IgD-negative memory B cell (primary cell): ENCODE data around the gene CDR2L. TPM values are rescaled to one million over a fixed set of nuclear protein-coding genes. Genes with fewer than 3 reads are reported as not detected.

Experiments used
- H3K27ac Mint-ChIP-seq, 3 donors: one replicate each; pipeline ENCODE4 v1.8.0; 2020 to 2022; ENCODE audit warnings: mild to moderate bottlenecking in 3 of 3, mixed read lengths in 3 of 3, moderate library complexity in 1 of 3
- H3K27me3 Mint-ChIP-seq: one replicate; pipeline ENCODE4 v1.8.0; 2021; ENCODE audit warnings: mixed read lengths
- H3K36me3 Mint-ChIP-seq: one replicate; pipeline ENCODE4 v1.8.0; 2020; ENCODE audit warnings: mild to moderate bottlenecking, mixed read lengths
- H3K4me1 Mint-ChIP-seq, 3 donors: one replicate each; pipeline ENCODE4 v1.8.0; 2020 to 2022; ENCODE audit warnings: mixed read lengths in 3 of 3, mild to moderate bottlenecking in 1 of 3
- H3K4me3 Mint-ChIP-seq, 4 donors: one replicate each; pipeline ENCODE4 v1.8.0; 2020 to 2022; ENCODE audit warnings: mild to moderate bottlenecking in 4 of 4, mixed read lengths in 4 of 4, moderate library complexity in 3 of 4
- H3K9me3 Mint-ChIP-seq, 3 donors: one replicate each; pipeline ENCODE4 v1.8.0; 2020 to 2021; ENCODE audit warnings: mixed read lengths in 3 of 3, mild to moderate bottlenecking in 1 of 3
- polyA plus RNA-seq: library from polyadenylated mRNA; unstranded; fragments of 300-500 nt; fragmentation: Illumina TruSeq; gene quantifications from one replicate; pipeline ENCODE4 v1.2.3, GENCODE V29; 2021

Gene CDR2L
- polyA plus RNA-seq, 1 donor from 2014 or later: not detected

- H3K4me3 Mint-ChIP-seq: no peak overlapping the region
- H3K9me3 Mint-ChIP-seq: no peaks in the 10 kb centered on the region
- H3K27ac Mint-ChIP-seq: no peak overlapping the region
- peaks cover 6% of the 10 kb centered on the region for H3K27me3 Mint-ChIP-seq
- peaks cover 0 to 2% (median 0%) of the 10 kb centered on the region in 3 donors for H3K4me1 Mint-ChIP-seq
- no peaks in the 10 kb centered on the region for H3K36me3 Mint-ChIP-seq
These were observed 34.2 kb upstream of the CDR2L start for GRCh38 chr17:74953134-74953687.

- Mint-ChIP-seq H3K9me3 (no peaks in the 10 kb centered on the region), H3K4me3 (no peak overlapping the region), H3K27ac (no peak overlapping the region), H3K4me1 (peaks cover 0 to 2% (median 0%) of the 10 kb centered on the region in 3 donors), H3K36me3 (no peaks in the 10 kb centered on the region), H3K27me3 (peaks cover 6% of the 10 kb centered on the region)
These were observed 33.3 kb upstream of the CDR2L start for GRCh38 chr17:74954115-74954514.

GRCh38 chr17:74954665-74955421, 32.6 kb upstream of the CDR2L start:
- H3K4me3 Mint-ChIP-seq: no peak overlapping the region
- no peaks in the 10 kb centered on the region for H3K36me3 Mint-ChIP-seq
- no peak overlapping the region for H3K27ac Mint-ChIP-seq
- peaks cover 0 to 2% (median 0%) of the 10 kb centered on the region in 3 donors for H3K4me1 Mint-ChIP-seq
- H3K9me3 Mint-ChIP-seq: no peaks in the 10 kb centered on the region
- peaks cover 6% of the 10 kb centered on the region for H3K27me3 Mint-ChIP-seq

- Mint-ChIP-seq H3K27me3 (peaks cover 6% of the 10 kb centered on the region), H3K4me1 (peaks cover 0 to 5% (median 3%) of the 10 kb centered on the region in 3 donors), H3K4me3 (no peak overlapping the region), H3K36me3 (no peaks in the 10 kb centered on the region), H3K27ac (no peak overlapping the region), H3K9me3 (no peaks in the 10 kb centered on the region)
These were observed 31.3 kb upstream of the CDR2L start for GRCh38 chr17:74956093-74956492.

GRCh38 chr17:74957935-74958740, 29.3 kb upstream of the CDR2L start:
- Mint-ChIP-seq H3K36me3 (no peaks in the 10 kb centered on the region), H3K4me3 (no peak overlapping the region), H3K9me3 (no peaks in the 10 kb centered on the region), H3K27ac (peak overlapping the region in 1 of 3 donors; percentile 74), H3K4me1 (peaks cover 3 to 9% (median 3%) of the 10 kb centered on the region in 3 donors), H3K27me3 (peaks cover 3% of the 10 kb centered on the region)

- no peak overlapping the region for H3K4me3 Mint-ChIP-seq
- peaks cover 3 to 9% (median 3%) of the 10 kb centered on the region in 3 donors for H3K4me1 Mint-ChIP-seq
- no peaks in the 10 kb centered on the region for H3K36me3 Mint-ChIP-seq
- H3K9me3 Mint-ChIP-seq: no peaks in the 10 kb centered on the region
- no peak overlapping the region for H3K27ac Mint-ChIP-seq
- H3K27me3 Mint-ChIP-seq: peaks cover 3% of the 10 kb centered on the region
These were observed 27.5 kb upstream of the CDR2L start for GRCh38 chr17:74959826-74960515.

- Mint-ChIP-seq H3K27ac (no peak overlapping the region), H3K4me3 (no peak overlapping the region), H3K9me3 (no peaks in the 10 kb centered on the region), H3K36me3 (no peaks in the 10 kb centered on the region), H3K4me1 (peaks cover 3 to 9% (median 3%) of the 10 kb centered on the region in 3 donors), H3K27me3 (peaks cover 8% of the 10 kb centered on the region)
These were observed 26.7 kb upstream of the CDR2L start for GRCh38 chr17:74960570-74961342.

- Mint-ChIP-seq H3K9me3 (no peaks in the 10 kb centered on the region), H3K4me1 (peaks cover 3 to 9% (median 3%) of the 10 kb centered on the region in 3 donors), H3K27me3 (peaks cover 6% of the 10 kb centered on the region), H3K4me3 (no peak overlapping the region), H3K36me3 (no peaks in the 10 kb centered on the region), H3K27ac (peak overlapping the region in 1 of 3 donors; percentile 63)
These were observed 25.6 kb upstream of the CDR2L start for GRCh38 chr17:74961657-74962350.

- H3K27ac Mint-ChIP-seq: no peak overlapping the region
- peaks cover 6% of the 10 kb centered on the region for H3K27me3 Mint-ChIP-seq
- no peaks in the 10 kb centered on the region for H3K9me3 Mint-ChIP-seq
- no peak overlapping the region for H3K4me3 Mint-ChIP-seq
- H3K36me3 Mint-ChIP-seq: no peaks in the 10 kb centered on the region
- peaks cover 3 to 9% (median 3%) of the 10 kb centered on the region in 3 donors for H3K4me1 Mint-ChIP-seq
These were observed 24.6 kb upstream of the CDR2L start for GRCh38 chr17:74962622-74963394.

- no peak overlapping the region for H3K27ac Mint-ChIP-seq
- no peaks in the 10 kb centered on the region for H3K9me3 Mint-ChIP-seq
- H3K4me3 Mint-ChIP-seq: no peak overlapping the region
- H3K4me1 Mint-ChIP-seq: peaks cover 3 to 6% (median 3%) of the 10 kb centered on the region in 3 donors
- no peaks in the 10 kb centered on the region for H3K36me3 Mint-ChIP-seq
- H3K27me3 Mint-ChIP-seq: peaks cover 5% of the 10 kb centered on the region
These were observed 23.8 kb upstream of the CDR2L start for GRCh38 chr17:74963656-74964055.

GRCh38 chr17:74964246-74964761, 23.1 kb upstream of the CDR2L start:
- Mint-ChIP-seq H3K4me1 (peaks cover 3 to 6% (median 3%) of the 10 kb centered on the region in 3 donors), H3K27me3 (peaks cover 5% of the 10 kb centered on the region), H3K9me3 (no peaks in the 10 kb centered on the region), H3K4me3 (no peak overlapping the region), H3K36me3 (no peaks in the 10 kb centered on the region), H3K27ac (no peak overlapping the region)

- Mint-ChIP-seq H3K4me3 (no peak overlapping the region), H3K4me1 (peaks cover 3 to 6% (median 3%) of the 10 kb centered on the region in 3 donors), H3K36me3 (no peaks in the 10 kb centered on the region), H3K27me3 (peaks cover 5% of the 10 kb centered on the region), H3K9me3 (no peaks in the 10 kb centered on the region), H3K27ac (no peak overlapping the region)
These were observed 22.3 kb upstream of the CDR2L start for GRCh38 chr17:74964988-74965622.
